GM19238 (cell line): Measurements from ENCODE around the gene ZNF618.
"Not testable (repeated sequence)": the region's sequence is repeated elsewhere in the genome, so short reads cannot be mapped to it uniquely, and the experiment has no call there.

Experiments used
- DNase-seq: peaks from one replicate; pipeline ENCODE4 v3.0.0; 2011; ENCODE audit warnings: low spot score; ENCODE audit not compliant: insufficient read length

ZNF618 gene

GRCh38 chr9:114037961-114038723 is 162.0 kb downstream of the ZNF618 start:
- DNase-seq = no peak

DNA sequence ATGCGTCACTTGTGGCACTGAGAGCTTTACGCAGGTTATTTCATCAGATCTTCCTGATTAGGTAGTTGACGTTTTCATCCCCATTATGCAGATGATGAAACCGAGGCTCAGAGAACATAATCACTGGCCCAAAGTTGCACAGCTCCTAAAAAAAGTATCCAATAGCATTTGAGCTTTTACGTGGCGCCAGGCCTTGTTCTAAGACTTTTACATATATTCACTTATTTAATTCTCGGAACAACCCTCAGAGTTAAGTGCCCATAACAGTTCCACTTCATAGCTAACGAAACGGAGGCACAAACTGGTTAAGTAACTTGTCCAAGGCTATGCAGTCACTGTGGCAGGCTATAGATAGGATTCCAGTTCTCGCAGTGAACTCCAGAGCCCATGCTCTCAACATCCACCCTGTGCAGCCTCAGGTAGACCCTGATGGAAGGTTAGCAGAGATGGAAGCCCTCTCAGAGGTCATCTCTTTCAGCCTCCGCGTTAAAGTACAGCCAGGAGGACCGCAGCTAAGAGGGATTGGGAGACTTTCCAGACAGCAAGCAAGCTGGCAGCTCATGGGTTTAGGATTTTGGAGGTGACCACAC is 162.7 kb downstream of the ZNF618 start:
- DNase-seq = no peak

DNA sequence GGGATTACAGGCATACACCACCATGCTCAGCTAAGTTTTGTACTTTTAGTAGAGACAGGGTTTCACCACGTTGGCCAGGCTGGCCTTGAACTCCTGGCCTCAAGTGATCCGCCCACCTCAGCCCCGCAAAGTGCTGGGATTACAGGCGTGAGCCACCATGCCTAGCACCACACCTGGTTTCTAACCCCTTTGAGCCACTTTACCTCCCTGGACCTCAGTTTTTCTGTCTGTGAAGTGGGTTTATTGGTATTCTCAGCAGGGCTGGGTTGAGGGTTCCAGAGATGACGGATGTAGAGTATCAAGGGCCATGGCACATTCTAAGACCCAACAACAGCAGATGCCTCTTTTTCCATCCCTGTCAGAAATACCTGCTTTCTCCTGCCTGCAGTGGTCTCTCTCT is 163.4 kb downstream of the ZNF618 start:
- DNase-seq = no peak

- DNase-seq = not testable (repeated sequence)
Observed at GRCh38 chr9:114043660-114044059, 167.6 kb downstream of the ZNF618 start.

- no peak for DNase-seq
Observed at GRCh38 chr9:114046237-114046755, 170.2 kb downstream of the ZNF618 start.

DNA sequence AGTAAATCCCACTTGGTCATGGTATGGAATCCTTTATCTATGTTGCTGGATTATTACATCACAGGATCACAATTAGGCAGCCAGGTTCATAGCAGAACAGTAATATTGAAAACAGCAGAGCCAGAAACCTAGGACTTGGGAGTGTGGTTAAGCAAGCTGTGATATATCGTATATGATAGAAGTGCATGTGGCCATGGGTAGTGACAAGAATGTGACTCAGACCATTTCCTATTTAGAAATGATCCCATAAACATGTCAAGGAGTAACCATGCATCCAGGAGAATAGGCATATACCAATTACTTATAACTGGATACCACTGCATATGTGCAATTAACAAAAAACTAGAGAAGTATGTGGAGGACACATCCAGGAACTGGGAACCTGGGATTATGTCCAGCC is 170.8 kb downstream of the ZNF618 start:
- no peak for DNase-seq

- no peak for DNase-seq
Observed at GRCh38 chr9:114047717-114048116, 171.6 kb downstream of the ZNF618 start.

DNA sequence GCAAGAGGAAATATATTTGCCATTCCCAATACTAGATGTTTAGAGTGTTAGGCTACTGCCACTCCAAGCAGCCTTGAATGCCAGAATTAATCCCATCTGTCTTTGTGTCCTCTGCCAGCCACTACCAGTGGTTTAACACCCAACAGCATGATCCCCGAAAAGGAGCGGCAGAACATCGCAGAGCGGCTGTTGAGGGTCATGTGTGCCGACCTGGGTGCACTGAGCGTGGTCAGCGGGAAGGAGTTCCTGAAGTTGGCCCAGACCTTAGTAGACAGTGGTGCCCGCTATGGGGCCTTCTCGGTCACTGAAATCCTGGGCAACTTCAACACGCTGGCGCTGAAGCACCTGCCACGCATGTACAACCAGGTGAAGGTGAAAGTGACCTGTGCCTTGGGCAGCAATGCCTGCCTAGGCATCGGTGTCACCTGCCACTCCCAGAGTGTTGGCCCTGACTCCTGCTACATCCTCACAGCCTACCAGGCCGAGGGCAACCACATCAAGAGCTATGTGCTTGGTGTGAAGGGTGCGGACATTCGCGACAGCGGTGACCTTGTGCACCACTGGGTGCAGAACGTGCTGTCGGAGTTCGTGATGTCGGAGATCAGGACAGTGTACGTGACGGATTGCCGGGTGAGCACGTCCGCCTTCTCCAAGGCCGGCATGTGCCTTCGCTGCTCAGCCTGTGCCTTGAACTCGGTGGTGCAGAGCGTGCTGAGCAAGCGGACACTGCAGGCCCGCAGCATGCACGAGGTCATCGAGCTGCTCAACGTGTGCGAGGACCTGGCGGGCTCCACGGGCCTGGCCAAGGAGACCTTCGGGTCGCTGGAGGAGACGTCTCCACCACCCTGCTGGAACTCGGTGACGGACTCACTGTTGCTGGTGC is 172.7 kb downstream of the ZNF618 start:
- DNase-seq = no peak

- no peak for DNase-seq
Observed at GRCh38 chr9:114049441-114050225, 173.5 kb downstream of the ZNF618 start.

GRCh38 chr9:114050226-114050568 is 174.1 kb downstream of the ZNF618 start:
- DNase-seq = no peak

DNA sequence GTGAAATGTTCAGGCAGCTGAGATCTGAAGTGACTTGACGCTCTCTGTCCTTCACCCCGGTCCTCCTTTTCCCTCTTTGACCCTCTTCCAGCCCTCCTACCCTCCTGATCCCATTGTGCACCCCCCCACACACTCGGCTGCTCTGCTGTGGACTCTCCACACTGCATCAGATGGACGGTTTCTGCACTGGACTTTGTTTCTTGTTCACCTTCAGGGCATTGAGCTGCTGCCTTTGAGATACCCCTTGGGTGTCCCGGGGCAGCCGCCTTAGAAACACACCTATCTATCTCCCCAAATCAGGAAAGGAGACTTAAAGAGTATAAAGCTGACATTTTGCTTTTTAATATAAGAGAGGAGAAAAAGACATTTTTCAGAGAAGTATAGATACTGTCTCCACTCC is 174.5 kb downstream of the ZNF618 start:
- no peak for DNase-seq

GRCh38 chr9:114051281-114051680 is 175.2 kb downstream of the ZNF618 start:
- no peak for DNase-seq

GRCh38 chr9:114051706-114052105 is 175.6 kb downstream of the ZNF618 start:
- no peak for DNase-seq

DNA sequence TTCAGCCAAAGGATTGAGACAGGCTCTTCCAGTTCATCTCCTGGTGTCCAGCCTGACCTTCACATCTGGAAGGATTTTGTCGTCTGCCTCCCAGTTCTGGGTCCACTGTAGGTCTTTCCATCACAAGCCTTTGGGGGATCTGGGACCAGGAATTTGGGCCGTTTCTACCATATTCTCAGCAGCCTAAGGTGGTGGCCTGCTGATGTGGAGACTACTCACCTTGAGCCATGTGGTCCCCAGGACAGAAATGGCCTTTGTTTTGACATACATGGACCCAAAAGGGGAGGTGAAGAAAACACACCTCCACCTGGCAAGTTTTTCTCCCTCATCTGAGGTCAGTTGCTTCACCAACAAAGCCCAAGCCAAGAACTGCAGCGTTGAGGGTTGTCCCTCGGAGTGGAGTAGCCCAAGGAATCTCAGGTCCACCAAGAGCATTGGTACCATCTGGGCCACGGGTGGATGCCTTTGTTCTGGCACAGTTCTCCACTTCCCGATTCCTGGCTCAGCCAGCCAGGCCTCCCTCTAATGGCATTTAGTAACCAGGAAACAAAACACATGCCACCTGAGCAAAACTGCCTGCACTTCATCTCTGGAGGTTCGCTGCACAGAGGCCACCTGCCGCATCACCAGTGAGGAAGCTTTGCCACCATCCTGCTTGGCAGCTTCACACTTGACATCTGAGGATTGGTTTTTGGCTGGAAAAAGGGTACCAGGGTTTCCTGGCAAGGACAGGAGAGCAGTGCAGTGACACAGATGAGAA is 177.3 kb downstream of the ZNF618 start:
- no peak for DNase-seq

DNA sequence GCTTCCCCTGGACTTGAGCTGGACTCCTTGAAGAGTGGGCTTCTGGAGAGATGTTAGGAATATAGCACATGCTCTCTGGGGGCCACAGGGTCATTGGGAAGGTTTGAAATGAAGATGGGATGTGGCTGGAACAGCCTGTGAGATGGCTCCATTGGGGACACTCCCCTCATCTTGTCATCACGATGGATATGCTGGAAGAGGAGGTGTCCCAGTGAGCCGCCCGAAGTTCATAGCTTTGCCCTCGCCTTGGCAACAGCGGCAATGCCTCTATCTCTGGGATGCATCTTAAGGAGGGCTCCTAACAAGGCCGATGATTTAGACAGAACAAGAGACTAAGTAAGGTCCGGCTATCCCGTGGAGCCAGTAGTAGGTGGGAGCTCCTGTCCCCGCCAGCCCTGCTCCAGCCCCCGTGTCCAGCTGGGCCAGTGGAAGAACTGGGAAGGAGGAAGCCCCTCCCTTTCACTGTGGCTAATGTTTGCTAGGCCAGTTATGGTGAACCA is 178.1 kb downstream of the ZNF618 start:
- DNase-seq = no peak

GRCh38 chr9:114055061-114055460 is 179.0 kb downstream of the ZNF618 start:
- no peak for DNase-seq

- DNase-seq = no peak
Observed at GRCh38 chr9:114055894-114056293, 179.8 kb downstream of the ZNF618 start.

- no peak for DNase-seq
Observed at GRCh38 chr9:114056527-114056926, 180.4 kb downstream of the ZNF618 start.

DNA sequence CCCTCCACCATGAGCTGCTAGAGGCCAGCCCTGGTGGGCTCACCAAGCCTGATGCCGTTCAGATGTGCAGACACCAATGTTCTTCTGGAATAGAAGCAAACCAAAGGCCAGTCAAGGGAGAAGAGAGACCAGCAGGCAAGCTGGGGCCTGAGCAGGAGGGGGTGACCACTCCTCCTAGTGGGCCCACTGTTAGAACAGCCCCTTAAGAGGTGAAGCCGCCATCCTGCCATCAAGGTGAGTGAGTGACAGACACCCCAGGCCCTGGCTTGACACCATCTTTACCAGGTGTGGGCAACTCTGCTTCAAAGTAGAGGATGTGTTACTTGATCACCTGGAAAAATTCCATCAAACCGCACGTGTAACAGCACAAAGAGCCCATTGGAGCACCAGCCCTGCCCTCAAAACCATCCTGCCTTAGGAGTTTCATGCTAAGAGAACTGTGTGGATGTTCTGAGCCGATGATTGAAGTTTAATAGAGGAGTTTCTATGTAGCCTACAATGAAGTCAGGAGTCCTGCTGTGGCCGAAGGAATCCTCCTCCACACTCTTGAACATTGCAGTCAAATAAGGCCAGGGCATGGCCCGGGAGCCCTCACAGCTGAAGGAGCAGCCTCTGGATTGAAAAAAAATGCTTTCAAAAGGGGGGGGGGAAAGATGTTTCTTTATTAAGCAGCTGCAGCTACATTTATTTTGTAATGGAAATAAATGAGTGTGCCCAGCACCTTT is 181.2 kb downstream of the ZNF618 start:
- no peak for DNase-seq

GRCh38 chr9:114058688-114059046 is 182.6 kb downstream of the ZNF618 start:
- DNase-seq = no peak
